HFF-Myc (cell line): ENCODE data around the gene TANK.

Source experiments
- DNase-seq: peaks from one replicate; pipeline ENCODE4 v3.0.0-alpha.2; 2011; ENCODE audit warnings: low read depth; ENCODE audit errors: extremely low read depth
- H3K4me3 ChIP-seq: replicated peaks from 2 replicates; pipeline ENCODE4 v1.5.1; 2011; ENCODE audit warnings: low read depth, mild to moderate bottlenecking, control low read depth, low read length
- CTCF ChIP-seq: IDR thresholded peaks from 2 replicates; pipeline ENCODE4 v1.5.1; 2012; ENCODE audit warnings: mild to moderate bottlenecking, low read depth, low read length, control low read depth; ENCODE audit errors: missing control alignments

Gene TANK

GRCh38 chr2:161152302-161152701 is 7.9 kb upstream of the TANK start:
- DNase-seq, result no peak
- H3K4me3 ChIP-seq, result no peak overlapping the region
- no peak for TF ChIP-seq CTCF

GRCh38 chr2:161158882-161159281 is 1.3 kb upstream of the TANK start:
- DNase-seq, result no peak
- H3K4me3 ChIP-seq, result no peak overlapping the region
- no peak for TF ChIP-seq CTCF

- peak overlapping the region; percentile 84 for H3K4me3 ChIP-seq
- TF ChIP-seq CTCF, result no peak
- DNase-seq, result no peak
Measured at GRCh38 chr2:161159456-161160225, 587 bp upstream of the TANK start.

- no peak for DNase-seq
- H3K4me3 ChIP-seq, result peak overlapping the region; percentile 84
- TF ChIP-seq CTCF, result no peak
Measured at GRCh38 chr2:161161074-161161706, 962 bp downstream of the TANK start.

GRCh38 chr2:161163440-161163839 is 3.2 kb downstream of the TANK start:
- no peak overlapping the region for H3K4me3 ChIP-seq
- no peak for TF ChIP-seq CTCF
- no peak for DNase-seq

- no peak for DNase-seq
- no peak overlapping the region for H3K4me3 ChIP-seq
- no peak for TF ChIP-seq CTCF
Measured at GRCh38 chr2:161164161-161164560, 3.9 kb downstream of the TANK start.

- no peak for DNase-seq
- no peak for TF ChIP-seq CTCF
- H3K4me3 ChIP-seq, result no peak overlapping the region
Measured at GRCh38 chr2:161165266-161165665, 5.0 kb downstream of the TANK start.
